IPS-15b (cell line): ENCODE measurements around the gene GLI3.

Source experiments
- H3K27me3 ChIP-seq: one replicate; pipeline ENCODE4 v1.6.1; 2013; ENCODE audit warnings: low read length; ENCODE audit not compliant: control insufficient read depth, insufficient read depth
- H3K36me3 ChIP-seq: one replicate; pipeline ENCODE4 v1.6.1; 2013; ENCODE audit warnings: low read length; ENCODE audit not compliant: control insufficient read depth, insufficient read depth
- H3K4me1 ChIP-seq: one replicate; pipeline ENCODE4 v1.6.1; 2013; ENCODE audit warnings: mild to moderate bottlenecking, low read length; ENCODE audit not compliant: control insufficient read depth, insufficient read depth
- H3K4me3 ChIP-seq: one replicate; pipeline ENCODE4 v1.5.1; 2013; ENCODE audit warnings: low read depth, low read length
- H3K9ac ChIP-seq: one replicate; pipeline ENCODE4 v1.6.1; 2013; ENCODE audit warnings: low read depth, mild to moderate bottlenecking, low read length
- H3K9me3 ChIP-seq: one replicate; pipeline ENCODE4 v1.6.1; 2013; ENCODE audit warnings: mild to moderate bottlenecking, low read length; ENCODE audit not compliant: control insufficient read depth, insufficient read depth

Gene GLI3

DNA sequence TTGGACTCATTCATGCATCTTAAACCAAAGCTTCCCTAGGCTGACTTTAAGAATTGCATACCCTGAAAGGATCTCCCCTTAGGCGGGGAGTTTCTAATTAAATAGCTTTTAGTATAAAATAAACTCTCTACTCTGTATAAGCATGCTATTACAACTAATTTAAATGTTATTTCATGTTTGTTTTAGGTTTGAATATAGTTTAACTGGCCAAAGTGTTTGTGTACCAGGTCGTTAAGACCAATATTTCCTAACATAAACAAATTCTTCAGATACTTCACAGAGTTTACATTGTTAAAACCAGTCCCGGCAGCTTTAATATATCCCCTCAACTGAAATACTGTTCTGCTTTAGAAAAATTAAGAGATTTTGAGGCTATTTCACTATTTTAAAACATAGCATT, 2.3 kb downstream of the GLI3 start:
- peaks cover 29% of the 10 kb centered on the region for H3K4me1 ChIP-seq
- H3K9me3 ChIP-seq, result no peaks in the 10 kb centered on the region
- no peak overlapping the region for H3K9ac ChIP-seq
- H3K4me3 ChIP-seq, result no peak overlapping the region
- H3K27me3 ChIP-seq, result peaks cover 8% of the 10 kb centered on the region
- no peaks in the 10 kb centered on the region for H3K36me3 ChIP-seq

DNA sequence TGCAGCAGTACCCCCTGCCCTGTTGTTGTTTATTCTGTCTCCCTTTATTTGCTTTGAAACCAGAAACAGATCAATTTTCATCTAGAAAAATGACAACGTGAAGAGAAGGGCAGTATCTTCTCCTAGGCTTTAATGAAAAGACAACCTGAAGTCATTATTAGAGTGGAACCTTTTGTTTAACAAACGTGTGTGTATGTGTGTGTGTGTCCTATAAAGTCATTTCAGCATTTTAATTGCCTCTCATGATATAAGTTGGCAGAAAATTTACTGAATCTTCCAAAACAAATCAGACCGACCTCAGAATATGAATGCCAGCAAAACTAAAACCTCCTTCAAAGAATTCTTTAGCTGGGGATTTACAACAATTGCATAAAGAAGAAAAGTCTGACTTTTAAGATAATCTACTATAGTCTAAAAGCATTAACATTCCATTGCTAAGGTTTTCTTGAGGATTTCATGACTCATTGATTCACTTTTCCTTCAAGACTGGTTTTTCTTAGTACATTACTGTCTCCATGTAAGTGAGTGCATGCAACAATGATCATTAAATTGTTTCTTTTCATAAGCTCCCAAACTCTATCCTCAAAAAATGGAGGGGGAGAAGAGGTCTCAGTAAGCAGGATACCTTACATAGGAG, 3.2 kb downstream of the GLI3 start:
- no peak overlapping the region for H3K9ac ChIP-seq
- no peaks in the 10 kb centered on the region for H3K27me3 ChIP-seq
- no peak overlapping the region for H3K4me3 ChIP-seq
- H3K4me1 ChIP-seq, result peaks cover 32% of the 10 kb centered on the region
- no peaks in the 10 kb centered on the region for H3K36me3 ChIP-seq
- no peaks in the 10 kb centered on the region for H3K9me3 ChIP-seq

DNA sequence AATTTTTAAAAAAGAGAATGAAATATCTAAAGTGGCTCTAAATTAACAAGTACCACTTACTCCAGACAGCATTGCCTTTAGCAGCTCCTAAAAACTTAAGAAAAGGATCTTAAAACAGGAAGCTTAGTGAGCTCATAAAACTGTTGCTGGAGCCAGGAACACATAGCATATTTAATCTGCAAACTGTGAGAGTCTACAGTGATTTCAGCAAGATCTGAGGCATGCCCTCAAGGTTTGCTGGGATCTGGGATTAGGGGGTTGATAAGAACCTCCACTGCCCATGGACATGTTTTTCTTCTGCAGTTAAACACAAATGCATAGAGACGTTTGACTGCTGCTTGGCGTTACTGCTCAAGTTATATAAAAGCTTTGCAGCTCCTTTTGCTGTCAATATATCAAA, 3.8 kb downstream of the GLI3 start:
- Histone ChIP-seq H3K27me3 (no peaks in the 10 kb centered on the region), H3K9ac (no peak overlapping the region), H3K4me1 (peaks cover 32% of the 10 kb centered on the region), H3K9me3 (no peaks in the 10 kb centered on the region), H3K36me3 (no peaks in the 10 kb centered on the region), H3K4me3 (no peak overlapping the region)

DNA sequence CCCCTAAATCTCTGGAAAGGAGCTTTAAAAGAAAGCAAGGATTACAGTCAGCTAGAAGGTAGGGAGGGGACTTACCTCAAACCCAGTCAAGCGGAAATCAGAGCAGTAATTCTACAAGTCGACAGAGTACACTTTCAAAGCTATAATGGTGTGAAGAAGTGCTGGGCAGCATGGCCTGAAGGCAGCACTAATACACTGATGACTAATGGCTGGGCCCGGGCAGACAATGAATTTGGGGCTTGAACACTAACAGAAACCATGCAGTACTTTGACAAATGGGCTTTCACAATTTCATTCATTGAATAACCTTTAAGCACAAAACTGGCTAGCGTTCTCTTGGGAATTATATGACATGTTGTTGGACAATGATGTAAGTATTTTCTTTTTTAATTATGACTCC, 4.7 kb downstream of the GLI3 start:
- Histone ChIP-seq H3K27me3 (no peaks in the 10 kb centered on the region), H3K9ac (no peak overlapping the region), H3K4me3 (no peak overlapping the region), H3K9me3 (no peaks in the 10 kb centered on the region), H3K36me3 (no peaks in the 10 kb centered on the region), H3K4me1 (peaks cover 35% of the 10 kb centered on the region)

DNA sequence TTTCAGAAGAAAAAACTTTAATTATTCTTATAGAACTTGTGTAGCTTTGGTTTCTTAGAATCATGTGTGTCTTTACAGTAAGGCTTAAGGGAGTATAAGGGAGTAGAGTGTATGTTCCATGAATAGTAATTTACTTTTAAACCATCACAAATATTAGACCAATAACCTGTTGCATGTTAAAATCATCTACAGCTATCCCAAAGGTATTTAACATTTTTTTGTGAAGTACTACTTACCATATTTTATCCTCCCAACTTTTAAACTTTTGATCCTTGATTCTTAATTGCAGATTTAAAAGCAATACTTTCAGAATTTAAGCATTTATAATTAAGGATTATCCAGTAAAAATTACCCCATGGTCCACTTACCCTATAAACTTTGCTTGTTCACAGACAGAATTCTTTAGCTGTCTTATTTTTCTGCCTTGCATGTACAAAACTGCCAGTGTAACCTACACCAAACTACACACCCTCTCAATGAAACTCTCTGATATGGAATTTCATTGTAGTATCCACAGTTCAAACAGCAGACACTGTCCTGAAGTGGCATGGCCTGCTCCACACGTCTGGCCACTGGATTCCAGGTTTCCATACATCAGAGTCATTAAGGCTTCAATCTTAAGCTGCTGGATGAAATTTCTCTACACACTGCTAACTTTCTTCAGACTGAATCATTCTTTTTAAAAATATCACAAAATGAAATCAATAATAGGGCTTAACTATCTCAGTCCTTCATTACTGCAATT, 5.8 kb downstream of the GLI3 start:
- Histone ChIP-seq H3K27me3 (no peaks in the 10 kb centered on the region), H3K4me1 (peaks cover 45% of the 10 kb centered on the region), H3K9me3 (no peaks in the 10 kb centered on the region), H3K4me3 (no peak overlapping the region), H3K36me3 (no peaks in the 10 kb centered on the region), H3K9ac (no peak overlapping the region)

DNA sequence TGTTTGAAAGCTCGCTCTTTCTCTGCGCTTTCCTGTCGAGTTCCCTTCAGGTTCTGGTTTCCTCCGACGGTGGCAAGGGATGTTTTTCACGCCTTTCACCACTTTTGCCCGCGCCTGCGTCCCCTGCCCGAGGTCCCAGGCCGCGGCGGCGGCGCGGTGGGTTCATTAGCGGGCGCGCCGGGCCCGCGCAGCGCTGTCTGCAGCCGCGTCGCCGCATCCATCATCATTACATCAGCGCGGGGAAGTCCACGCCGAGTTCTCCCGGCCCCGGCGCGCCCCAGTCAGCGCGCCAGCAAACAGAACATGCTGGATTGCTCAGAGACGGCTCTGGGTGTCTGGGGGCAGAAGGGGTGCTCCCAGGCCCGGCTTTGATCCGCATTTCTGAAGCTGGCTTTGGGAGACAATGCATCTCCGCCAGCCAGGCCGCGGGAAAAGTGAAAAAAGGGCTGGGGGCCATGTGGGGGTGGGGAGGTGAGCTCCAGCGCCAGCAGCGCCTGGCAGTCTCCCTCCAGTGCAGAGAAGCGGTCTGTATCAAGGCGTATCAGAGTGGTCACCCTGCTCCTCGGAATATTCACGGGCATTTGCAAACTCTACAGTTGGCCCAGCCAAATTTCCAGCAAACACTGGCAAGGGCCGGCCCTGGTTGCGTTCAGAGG, 8.9 kb downstream of the GLI3 start:
- H3K4me3 ChIP-seq, result peak overlapping the region; percentile 71

DNA sequence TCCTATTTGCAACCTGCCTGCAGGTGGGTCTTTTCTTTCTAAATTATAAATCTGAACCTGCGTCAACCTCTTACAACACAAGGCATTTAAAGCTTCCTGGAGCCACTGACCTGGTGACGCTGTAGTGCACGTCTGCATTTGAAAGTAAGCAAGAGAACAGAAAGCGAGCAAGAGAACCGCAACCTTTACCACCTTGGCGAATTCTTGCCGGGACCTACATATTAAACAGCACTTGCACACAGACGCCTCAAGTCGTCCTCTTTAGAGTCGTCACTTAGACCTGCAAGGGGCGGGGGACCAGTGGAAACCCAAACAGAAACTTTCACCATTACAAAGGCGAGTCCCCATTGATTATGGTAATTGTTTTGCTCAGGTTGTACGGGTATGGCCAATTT, 9.5 kb downstream of the GLI3 start:
- H3K9ac ChIP-seq, result peak overlapping the region; percentile 71
- H3K4me1 ChIP-seq, result peaks cover 68% of the 10 kb centered on the region
- H3K36me3 ChIP-seq, result no peaks in the 10 kb centered on the region
- peak overlapping the region; percentile 71 for H3K4me3 ChIP-seq
- H3K27me3 ChIP-seq, result no peaks in the 10 kb centered on the region
- no peaks in the 10 kb centered on the region for H3K9me3 ChIP-seq

More for the DNA sequence above, 8.9 kb downstream of the GLI3 start:
- Histone ChIP-seq H3K36me3 (no peaks in the 10 kb centered on the region), H3K4me1 (peaks cover 69% of the 10 kb centered on the region), H3K27me3 (no peaks in the 10 kb centered on the region), H3K9me3 (no peaks in the 10 kb centered on the region), H3K9ac (peak overlapping the region; percentile 71)

DNA sequence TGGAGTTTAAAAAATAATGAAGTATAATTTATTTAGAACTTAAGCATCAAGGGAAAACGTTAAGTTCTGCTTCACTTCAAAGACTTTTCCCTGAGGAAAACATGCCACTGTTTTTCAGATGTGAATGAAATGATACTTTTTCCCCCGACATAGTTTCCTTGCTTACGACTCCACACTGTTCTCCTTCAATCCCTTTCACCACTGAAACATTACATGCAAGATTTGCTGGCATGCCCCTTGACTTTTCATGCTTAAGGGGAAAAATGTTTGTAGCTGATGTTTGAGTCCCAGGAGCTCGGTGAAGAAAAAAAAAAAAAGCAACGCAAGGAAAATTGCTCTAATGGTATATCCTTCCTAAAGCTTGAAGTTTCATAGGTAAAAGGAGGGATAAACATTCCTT, 10.0 kb downstream of the GLI3 start:
- H3K9ac ChIP-seq, result no peak overlapping the region
- H3K27me3 ChIP-seq, result no peaks in the 10 kb centered on the region
- peak overlapping the region; percentile 71 for H3K4me3 ChIP-seq
- no peaks in the 10 kb centered on the region for H3K36me3 ChIP-seq
- H3K9me3 ChIP-seq, result no peaks in the 10 kb centered on the region
- H3K4me1 ChIP-seq, result peaks cover 71% of the 10 kb centered on the region

DNA sequence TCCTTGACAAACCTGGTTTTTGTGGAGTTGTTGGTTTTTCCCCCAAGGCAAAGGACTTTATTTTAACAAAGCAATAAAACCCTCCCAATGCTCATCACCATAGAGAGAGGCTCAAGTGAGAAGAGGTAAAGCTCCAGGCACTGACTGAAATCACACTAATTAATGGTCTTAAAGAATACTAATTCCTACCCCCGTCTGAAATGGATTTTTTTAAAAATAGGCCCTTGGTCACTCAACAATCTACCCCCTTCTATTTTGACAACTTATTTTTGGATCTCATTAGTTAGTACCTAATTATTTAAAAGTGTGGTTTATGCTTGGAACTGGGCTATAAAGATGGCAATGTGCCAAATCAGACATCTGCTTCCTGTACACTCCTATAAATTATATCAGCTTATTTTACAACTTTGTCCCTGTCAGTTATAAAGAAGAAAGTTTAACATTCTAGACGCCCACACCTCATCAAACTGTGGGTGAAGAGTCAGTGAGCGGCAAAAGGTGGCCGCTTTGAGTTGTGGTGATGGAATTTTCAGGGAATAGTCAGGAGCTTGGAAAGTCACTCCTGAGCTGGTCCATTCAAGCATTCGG, 10.6 kb downstream of the GLI3 start:
- H3K4me1 ChIP-seq, result peaks cover 73% of the 10 kb centered on the region

DNA sequence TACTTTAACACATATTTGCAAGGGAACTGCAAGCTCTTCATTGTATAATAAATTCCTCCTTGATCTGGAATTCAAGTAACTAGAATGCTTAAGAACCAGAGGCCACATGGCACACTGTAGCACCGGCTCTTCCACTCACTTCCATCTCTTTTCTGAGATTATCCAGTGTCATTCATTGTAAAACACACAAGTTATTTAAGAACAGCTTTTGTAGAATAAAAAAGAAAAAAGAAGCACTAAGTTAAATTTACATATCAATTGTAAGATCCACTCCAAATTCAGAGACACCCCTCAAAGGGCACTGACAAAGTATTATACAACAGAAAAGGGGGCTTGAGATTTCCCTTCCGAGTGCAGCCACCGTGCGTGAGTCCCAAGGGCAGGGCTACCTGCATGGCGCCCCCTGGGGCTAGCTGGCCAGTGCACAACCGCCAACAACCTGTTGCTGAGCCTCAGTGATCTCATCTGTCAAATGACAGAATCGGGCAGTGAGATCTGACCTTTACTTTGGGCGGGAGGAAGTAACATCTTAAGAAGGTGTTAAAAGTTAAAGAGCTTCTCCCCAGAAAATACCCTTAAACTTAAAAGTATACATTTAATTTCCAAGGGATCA, 12.5 kb downstream of the GLI3 start:
- Histone ChIP-seq H3K9me3 (no peaks in the 10 kb centered on the region), H3K9ac (no peak overlapping the region), H3K4me3 (no peak overlapping the region), H3K4me1 (peaks cover 74% of the 10 kb centered on the region), H3K27me3 (no peaks in the 10 kb centered on the region), H3K36me3 (no peaks in the 10 kb centered on the region)

More for the DNA sequence above, 10.6 kb downstream of the GLI3 start:
- Histone ChIP-seq H3K27me3 (no peaks in the 10 kb centered on the region), H3K9me3 (no peaks in the 10 kb centered on the region), H3K9ac (no peak overlapping the region), H3K4me3 (no peak overlapping the region), H3K36me3 (no peaks in the 10 kb centered on the region)

DNA sequence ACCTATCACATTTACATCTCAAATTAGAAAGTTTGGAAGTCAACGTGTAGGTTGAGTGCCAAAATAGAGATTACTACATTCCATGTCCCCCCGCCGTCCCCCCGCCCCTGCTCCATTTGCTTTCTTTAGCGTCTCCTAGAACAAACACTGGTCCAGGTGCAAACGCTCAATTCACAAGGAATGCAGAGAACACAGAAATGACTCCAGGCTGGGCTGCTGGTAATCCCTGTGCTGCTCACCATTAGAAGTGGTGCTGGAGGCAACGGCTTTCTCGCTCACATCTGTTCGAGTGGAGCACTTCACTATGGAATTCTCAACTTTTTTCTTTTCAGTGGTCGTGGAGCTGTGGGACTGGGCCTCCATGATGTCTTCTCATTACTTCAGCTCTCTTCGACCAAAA, 14.1 kb downstream of the GLI3 start:
- H3K4me3 ChIP-seq, result peak overlapping the region; percentile 16

More for the DNA sequence above, 14.1 kb downstream of the GLI3 start:
- H3K4me1 ChIP-seq, result peaks cover 68% of the 10 kb centered on the region
- no peaks in the 10 kb centered on the region for H3K27me3 ChIP-seq
- no peaks in the 10 kb centered on the region for H3K36me3 ChIP-seq
- H3K9ac ChIP-seq, result no peak overlapping the region
- no peaks in the 10 kb centered on the region for H3K9me3 ChIP-seq
